Measurements from ENCODE around the gene NWD2. TPM values are rescaled to one million over a fixed set of nuclear protein-coding genes. Genes with fewer than 3 reads are reported as not detected.

The NWD2 gene
- total RNA-seq, 4 donors from 2014 or later = 0.22 TPM; not detected in 3

DNA sequence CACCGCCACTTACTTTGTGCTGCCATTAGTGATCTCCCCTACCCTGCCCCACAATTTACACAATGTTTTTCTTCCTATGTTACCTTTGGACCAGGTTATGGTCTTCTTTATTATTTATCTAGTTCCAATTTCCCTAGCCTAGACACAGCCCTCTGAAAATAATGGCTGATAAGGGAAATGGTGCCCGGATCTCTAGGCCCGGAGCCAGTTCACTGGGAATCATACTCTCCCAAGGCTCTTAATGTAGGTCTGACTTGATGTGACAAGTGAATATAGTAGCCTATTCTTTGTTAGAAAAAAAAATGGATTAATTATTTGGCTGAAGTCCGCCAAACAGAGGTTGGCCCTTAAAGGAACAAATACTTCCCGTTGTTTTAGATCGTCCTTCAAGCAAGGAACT is 233.6 kb downstream of the NWD2 start:
- Histone ChIP-seq H3K4me3 (no peak overlapping the region), H3K36me3 (no peaks in the 10 kb centered on the region), H3K4me1 (no peaks in the 10 kb centered on the region), H3K27me3 (peaks cover 0 to 17% (median 1%) of the 10 kb centered on the region in 4 donors), H3K9me3 (no peaks in the 10 kb centered on the region), H3K27ac (no peak overlapping the region)
- DNase-seq = no peak
- no peak for TF ChIP-seq CTCF (IDR thresholded peaks at IDR 0.05)
- no peak for TF ChIP-seq POLR2A (IDR thresholded peaks at IDR 0.05)
- intact Hi-C loops (cut with DNase I) = no loop called here
- WGBS, 2 donors = 58 to 67% methylated on average over 6 of the region's 6 CpGs

DNA sequence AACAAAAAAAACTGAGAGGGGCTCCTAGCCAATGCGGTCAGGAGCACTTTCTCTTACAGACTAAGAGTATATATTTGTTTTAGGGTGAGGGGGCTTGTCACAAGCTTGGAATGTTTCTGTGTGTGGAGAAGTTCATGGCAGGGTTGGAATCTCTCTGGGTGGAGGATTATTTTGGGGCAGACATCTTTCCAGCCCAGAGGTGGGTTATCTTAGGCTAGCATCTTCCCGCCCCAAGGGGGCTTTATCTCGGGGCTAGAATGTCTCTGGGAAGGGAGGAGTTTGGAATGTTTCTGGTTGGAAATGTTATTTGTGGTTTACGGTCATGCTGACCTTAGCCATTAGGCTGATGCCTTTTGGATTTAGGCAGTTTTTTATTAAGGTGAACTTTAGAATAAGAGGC is 236.0 kb downstream of the NWD2 start:
- no peak for DNase-seq
- H3K9me3 ChIP-seq = no peaks in the 10 kb centered on the region
- intact Hi-C loops (cut with DNase I) = no loop called here
- peaks cover 0 to 6% (median 1%) of the 10 kb centered on the region in 4 donors for H3K27me3 ChIP-seq
- H3K4me1 ChIP-seq = no peaks in the 10 kb centered on the region
- no peak overlapping the region for H3K4me3 ChIP-seq
- H3K36me3 ChIP-seq = no peaks in the 10 kb centered on the region
- WGBS, 2 donors = 76 to 81% methylated on average over 3 to 4 of the region's 4 CpGs
- no peak overlapping the region for H3K27ac ChIP-seq
- TF ChIP-seq POLR2A (IDR thresholded peaks at IDR 0.05) (no peak), CTCF (IDR thresholded peaks at IDR 0.05) (no peak)

GRCh38 chr4:37481547-37482122 is 237.1 kb downstream of the NWD2 start:
- H3K4me1 ChIP-seq = no peaks in the 10 kb centered on the region
- H3K36me3 ChIP-seq = no peaks in the 10 kb centered on the region
- peaks cover 0 to 6% (median 0%) of the 10 kb centered on the region in 4 donors for H3K27me3 ChIP-seq
- H3K27ac ChIP-seq = no peak overlapping the region
- WGBS, 2 donors = 66 to 72% methylated on average over 5 of the region's 5 CpGs
- H3K4me3 ChIP-seq = no peak overlapping the region
- H3K9me3 ChIP-seq = no peaks in the 10 kb centered on the region
- no peak for DNase-seq
- TF ChIP-seq POLR2A (IDR thresholded peaks at IDR 0.05) (no peak), CTCF (IDR thresholded peaks at IDR 0.05) (no peak)
- intact Hi-C loops (cut with DNase I) = no loop called here

- Histone ChIP-seq H3K36me3 (no peaks in the 10 kb centered on the region), H3K27me3 (peaks cover 0 to 6% (median 0%) of the 10 kb centered on the region in 4 donors), H3K4me3 (no peak overlapping the region), H3K9me3 (no peaks in the 10 kb centered on the region), H3K4me1 (no peaks in the 10 kb centered on the region), H3K27ac (no peak overlapping the region)
- DNase-seq = no peak
- 78 to 89% methylated on average over 1 of the region's 1 CpG for WGBS, 2 donors
- intact Hi-C loops (cut with DNase I) = no loop called here
- TF ChIP-seq CTCF (IDR thresholded peaks at IDR 0.05) (no peak), POLR2A (IDR thresholded peaks at IDR 0.05) (no peak)
These were observed 237.8 kb downstream of the NWD2 start for GRCh38 chr4:37482236-37482913.

DNA sequence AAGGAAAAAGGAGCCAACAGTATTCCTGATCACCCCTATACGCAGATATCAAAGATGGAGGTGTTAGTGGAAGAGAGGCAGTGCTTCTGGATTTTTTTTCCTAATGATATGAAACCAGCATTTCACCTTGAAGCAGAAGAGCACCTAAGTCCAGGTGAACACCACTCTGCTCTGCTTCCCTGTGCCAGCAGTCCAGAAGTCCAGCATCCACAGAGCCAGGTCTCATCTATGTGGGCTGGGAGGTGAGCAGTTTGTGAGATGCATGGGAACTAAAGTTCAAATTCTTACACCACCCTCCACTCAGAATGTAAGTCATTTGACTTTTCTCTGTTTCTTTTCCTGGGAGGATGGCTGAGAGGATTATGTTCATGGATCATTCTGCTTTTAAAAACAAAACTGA is 239.1 kb downstream of the NWD2 start:
- intact Hi-C loops (cut with DNase I) = no loop called here
- H3K4me3 ChIP-seq = no peak overlapping the region
- no peaks in the 10 kb centered on the region for H3K36me3 ChIP-seq
- no peak for DNase-seq
- no peaks in the 10 kb centered on the region for H3K4me1 ChIP-seq
- WGBS, 2 donors = 0 to 58% methylated on average over 1 of the region's 1 CpG
- no peak overlapping the region for H3K27ac ChIP-seq
- TF ChIP-seq POLR2A (IDR thresholded peaks at IDR 0.05) (no peak), CTCF (IDR thresholded peaks at IDR 0.05) (no peak)
- H3K27me3 ChIP-seq = peaks cover 0 to 6% (median 0%) of the 10 kb centered on the region in 4 donors
- H3K9me3 ChIP-seq = no peaks in the 10 kb centered on the region
